H1 (cell line): Measurements from ENCODE around the gene KDM2A. TPM values are rescaled to one million over a fixed set of nuclear protein-coding genes. Genes with fewer than 3 reads are reported as not detected.

ENCODE experiments used
- CHD7 ChIP-seq: fragments of 300-600 bp; sonication (generic); IDR thresholded peaks from 2 replicates; pipeline ENCODE4 v1.7.1; 2012; ENCODE audit warnings: low read length, moderate library complexity, mild to moderate bottlenecking, inconsistent platforms; ENCODE audit not compliant: insufficient replicate concordance
- TBP ChIP-seq: IDR thresholded peaks from 2 replicates; pipeline ENCODE4 v1.6.1; 2011; ENCODE audit warnings: low read depth, low read length, improper control_type of control experiment
- polyA plus RNA-seq, 7 experiments: library from polyadenylated mRNA; depleted of rRNA in 3 of 7; stranded (reverse) in 5 of 7; unstranded in 2 of 7; fragments of >200 nt in 5 of 7; fragments of 200-250 nt in 2 of 7; gene quantifications; 1 replicate in 5 of 7; 2 replicates in 1 of 7; 4 replicates in 1 of 7; pipeline versions ENCODE4 v1.2.1 to v1.2.3, GENCODE V29; 2011 to 2013; ENCODE audit warnings: missing spikeins in 2 of 7, mixed read lengths in 2 of 7
- total RNA-seq: library from RNA; stranded (reverse); fragmentation: NEBNext Ultra II Directional; extraction: Animal tissue kit (Norgen Biotek cat#: 25700); gene quantifications from 2 replicates; pipeline ENCODE4 v1.2.1, GENCODE V29; 2021

The KDM2A gene
- total and polyA plus RNA-seq, 2 of the 8 experiments (the other 6 are each of a cell fraction or from before 2014, with no cell fraction given) = 55.4 to 66.2 TPM

DNA sequence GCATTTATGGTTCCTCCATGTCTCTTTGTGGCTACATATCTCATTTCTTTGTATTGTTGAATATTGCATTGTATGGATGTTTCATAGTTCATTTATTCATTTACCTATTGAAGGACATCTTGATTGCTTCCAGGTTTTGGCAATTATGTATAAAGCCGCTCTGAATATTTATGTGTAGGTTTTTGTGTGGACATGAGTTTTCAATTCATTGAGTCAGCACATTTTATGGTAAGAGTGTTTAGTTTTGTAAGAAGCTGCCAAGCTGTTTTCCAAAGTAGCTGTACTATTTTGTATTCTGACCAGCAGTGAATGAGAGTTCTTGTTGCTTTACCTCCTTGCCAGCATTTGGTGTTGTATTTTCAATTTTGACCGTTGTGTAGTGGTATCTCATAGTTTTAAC is 39.2 kb downstream of the KDM2A start (continued):
- no peak for TF ChIP-seq CHD7
- TF ChIP-seq TBP = no peak
